HEK293 (cell line): ENCODE measurements around the gene OTOF.
A peak's percentile ranks its signal among the peaks of the same experiment; 100 is the strongest.

Source experiments
- CTCF ChIA-PET: fragments of 350-600 bp; formaldehyde crosslinking; extraction: SDS; loops from one replicate; lab custom pipeline; 2021; ENCODE audit warnings: antibody characterized with exemption; lab: Yijun Ruan, JAX
- POLR2A ChIA-PET: fragments of 300-600 bp; formaldehyde crosslinking; extraction: SDS; loops from one replicate; lab custom pipeline; 2020; ENCODE audit warnings: antibody characterized with exemption, inconsistent platforms; lab: Yijun Ruan, JAX
- H3K27ac ChIP-seq: fragments of 200-500 bp; sonication (Bioruptor generic); 2 replicates; pipeline ENCODE4 v1.5.1; 2014; ENCODE audit warnings: low read depth, low read length, control low read depth, inconsistent platforms; ENCODE audit errors: extremely low read depth
- H3K36me3 ChIP-seq, 2 experiments: fragments of 200-500 bp in 1 of 2; sonication (Bioruptor generic) in 1 of 2; 1 replicate in 1 of 2; 2 replicates in 1 of 2; pipeline ENCODE4 v1.5.1; 2014 to 2017; ENCODE audit warnings: inconsistent platforms in 2 of 2, low read length in 2 of 2; ENCODE audit not compliant: control insufficient read depth in 2 of 2, insufficient read depth in 1 of 2
- H3K4me1 ChIP-seq: fragments of 200-500 bp; sonication (Bioruptor generic); 2 replicates; pipeline ENCODE4 v1.5.1; 2014; ENCODE audit warnings: mild to moderate bottlenecking, low read length, inconsistent platforms; ENCODE audit not compliant: control insufficient read depth, insufficient read depth
- H3K4me3 ChIP-seq: 2 replicates; pipeline ENCODE4 v1.5.1; 2011; ENCODE audit warnings: low read depth, mild to moderate bottlenecking, control low read depth, low read length, moderate library complexity
- H3K9me3 ChIP-seq: fragments of 200-500 bp; sonication (Bioruptor generic); 2 replicates; pipeline ENCODE4 v1.5.1; 2014; ENCODE audit warnings: low read depth, low read length, inconsistent platforms; ENCODE audit not compliant: control insufficient read depth, insufficient read depth
- BCL11A ChIP-seq: fragments of 450-650 bp; formaldehyde crosslinking; IDR thresholded peaks from 2 replicates; pipeline ENCODE4 v1.5.1; 2016; ENCODE audit warnings: low read depth, missing biosample characterization, missing genetic modification characterization
- EGR2 ChIP-seq: fragments of 450-650 bp; formaldehyde crosslinking; IDR thresholded peaks from 2 replicates; pipeline ENCODE4 v1.5.1; 2016; ENCODE audit warnings: low read depth, missing biosample characterization, missing genetic modification characterization
- GFI1B ChIP-seq: fragments of 450-650 bp; formaldehyde crosslinking; IDR thresholded peaks from 2 replicates; pipeline ENCODE4 v1.5.1; 2016; ENCODE audit warnings: missing biosample characterization, missing genetic modification characterization
- GLI2 ChIP-seq: fragments of 450-650 bp; formaldehyde crosslinking; IDR thresholded peaks from 2 replicates; pipeline ENCODE4; 2017; ENCODE audit warnings: missing biosample characterization, missing genetic modification characterization, low read depth, borderline replicate concordance
- PBX3 ChIP-seq: sonication (generic); formaldehyde crosslinking; IDR thresholded peaks from 2 replicates; pipeline ENCODE4 v1.8.1; 2022; ENCODE audit warnings: mild to moderate bottlenecking, moderate library complexity, missing genetic modification reagents
- TRIM28 ChIP-seq: IDR thresholded peaks from 2 replicates; pipeline ENCODE4 v1.6.1; 2011; ENCODE audit warnings: low read length, control low read depth, borderline replicate concordance
- ZBTB21 ChIP-seq: fragments of 450-650 bp; formaldehyde crosslinking; IDR thresholded peaks from 2 replicates; pipeline ENCODE4 v1.5.1; 2017; ENCODE audit warnings: missing biosample characterization, missing genetic modification characterization
- ZEB2 ChIP-seq: fragments of 450-650 bp; formaldehyde crosslinking; IDR thresholded peaks from 2 replicates; pipeline ENCODE4 v1.5.1; 2016; ENCODE audit warnings: missing biosample characterization, missing genetic modification characterization
- ZFHX2 ChIP-seq: fragments of 450-650 bp; formaldehyde crosslinking; conservative IDR thresholded peaks from 2 replicates; pipeline ENCODE4 v1.5.1; 2016; ENCODE audit warnings: missing biosample characterization, missing genetic modification characterization
- ZFP3 ChIP-seq: fragments of 450-650 bp; formaldehyde crosslinking; IDR thresholded peaks from 2 replicates; pipeline ENCODE4 v1.5.1; 2016; ENCODE audit warnings: low read depth, missing biosample characterization, missing genetic modification characterization
- ZNF114 ChIP-seq: fragments of 450-650 bp; formaldehyde crosslinking; IDR thresholded peaks from 2 replicates; pipeline ENCODE4 v1.5.0; 2017; ENCODE audit warnings: missing biosample characterization, missing genetic modification characterization
- ZNF223 ChIP-seq: fragments of 450-650 bp; formaldehyde crosslinking; IDR thresholded peaks from 2 replicates; pipeline ENCODE4 v1.5.1; 2016; ENCODE audit warnings: missing biosample characterization, missing genetic modification characterization
- ZNF23 ChIP-seq: fragments of 450-650 bp; formaldehyde crosslinking; IDR thresholded peaks from 2 replicates; pipeline ENCODE4 v1.5.1; 2016; ENCODE audit warnings: missing biosample characterization, missing genetic modification characterization, borderline replicate concordance
- ZNF350 ChIP-seq: fragments of 450-650 bp; formaldehyde crosslinking; IDR thresholded peaks from 2 replicates; pipeline ENCODE4 v1.5.0; 2017; ENCODE audit warnings: missing biosample characterization, mild to moderate bottlenecking, missing genetic modification characterization
- ZNF518A ChIP-seq: fragments of 450-650 bp; formaldehyde crosslinking; conservative IDR thresholded peaks from 2 replicates; pipeline ENCODE4 v1.5.1; 2016; ENCODE audit warnings: low read depth, missing biosample characterization, missing genetic modification characterization
- ZNF521 ChIP-seq: fragments of 450-650 bp; formaldehyde crosslinking; IDR thresholded peaks from 2 replicates; pipeline ENCODE4 v1.5.1; 2017; ENCODE audit warnings: missing biosample characterization, mild to moderate bottlenecking, missing genetic modification characterization
- ZNF549 ChIP-seq: fragments of 450-650 bp; IDR thresholded peaks from 2 replicates; pipeline ENCODE4 v1.5.1; 2018; ENCODE audit warnings: missing biosample characterization, missing genetic modification characterization, mild to moderate bottlenecking, inconsistent platforms, moderate library complexity
- ZNF658 ChIP-seq: fragments of 450-650 bp; formaldehyde crosslinking; IDR thresholded peaks from 2 replicates; pipeline ENCODE4; 2016; ENCODE audit warnings: missing biosample characterization, missing genetic modification characterization
- ZNF670 ChIP-seq: fragments of 450-650 bp; formaldehyde crosslinking; IDR thresholded peaks from 2 replicates; pipeline ENCODE4 v1.5.1; 2016; ENCODE audit warnings: missing biosample characterization, missing genetic modification characterization, low read depth
- ZNF776 ChIP-seq: fragments of 450-650 bp; formaldehyde crosslinking; IDR thresholded peaks from 2 replicates; pipeline ENCODE4 v1.5.0; 2017; ENCODE audit warnings: missing biosample characterization, missing genetic modification characterization, borderline replicate concordance
- ZNF843 ChIP-seq: fragments of 450-650 bp; formaldehyde crosslinking; IDR thresholded peaks from 2 replicates; pipeline ENCODE4 v1.5.1; 2016; ENCODE audit warnings: missing biosample characterization, missing genetic modification characterization
- ZSCAN5A ChIP-seq: fragments of 450-650 bp; formaldehyde crosslinking; IDR thresholded peaks from 2 replicates; pipeline ENCODE4 v1.5.1; 2016; ENCODE audit warnings: missing biosample characterization, missing genetic modification characterization

OTOF gene

GRCh38 chr2:26491563-26492167 is 13.7 kb upstream of the OTOF start:
- Histone ChIP-seq H3K36me3 (no peaks in the 10 kb centered on the region), H3K9me3 (no peaks in the 10 kb centered on the region), H3K27ac (no peak overlapping the region), H3K4me3 (no peak overlapping the region), H3K4me1 (no peaks in the 10 kb centered on the region)
- ChIA-PET CTCF (interaction anchor here (0.5 to 1.7 kb wide), 8 partner anchors 11 to 332 kb away, joined by 3 to 13 read pairs (median 4); no protein-coding TSS in a partner anchor), POLR2A (no interaction called here)
- TF ChIP-seq ZNF549 (tag by site-specific recombination): no peak
- TF ChIP-seq ZNF843 (tag by site-specific recombination): no peak
- TF ChIP-seq ZEB2 (tag by site-specific recombination): no peak
- no peak for TF ChIP-seq ZNF776 (tag by site-specific recombination)
- no peak for TF ChIP-seq ZNF658 (tag by site-specific recombination)
- no peak for TF ChIP-seq ZSCAN5A (tag by site-specific recombination)
- no peak for TF ChIP-seq ZNF23
- TF ChIP-seq ZFP3: no peak
- TF ChIP-seq ZNF670 (tag by site-specific recombination): no peak
- TF ChIP-seq BCL11A (tag by site-specific recombination): no peak

- Histone ChIP-seq H3K4me3 (no peak overlapping the region), H3K27ac (no peak overlapping the region), H3K36me3 (no peaks in the 10 kb centered on the region), H3K9me3 (no peaks in the 10 kb centered on the region), H3K4me1 (no peaks in the 10 kb centered on the region)
- POLR2A ChIA-PET: interaction anchor here (1.0 kb wide), 1 partner anchor 73 kb away, joined by 3 read pairs; a partner anchor contains a TSS
- CTCF ChIA-PET: no interaction called here
- no peak for TF ChIP-seq GLI2
- TF ChIP-seq ZBTB21 (tag by site-specific recombination): no peak
- TF ChIP-seq EGR2: peak; percentile 45
- TF ChIP-seq ZNF114 (tag by site-specific recombination): no peak
- peak; percentile 43; the same call in 1 of the 2 replicates for TF ChIP-seq ZFHX2 (tag by site-specific recombination)
- no peak for TF ChIP-seq PBX3
- no peak for TF ChIP-seq GFI1B
- no peak for TF ChIP-seq ZNF350 (tag by site-specific recombination)
- no peak for TF ChIP-seq ZNF521 (tag by site-specific recombination)
- TF ChIP-seq ZNF223: no peak
- no peak for TF ChIP-seq ZNF518A
- no peak for TF ChIP-seq TRIM28
These were observed 11.4 kb upstream of the OTOF start for GRCh38 chr2:26489213-26489850.
